HG02973 (cell line): ENCODE results near the gene MACF1.
"Not testable (repeated sequence)": the region's sequence is repeated elsewhere in the genome, so short reads cannot be mapped to it uniquely, and the experiment has no call there.

Experiments used
- ATAC-seq: cut with Tn5 transposase; IDR thresholded peaks from one replicate; pipeline ENCODE4 v1.9.1; 2021; ENCODE audit warnings: moderate library complexity; ENCODE audit not compliant: unreplicated experiment

The MACF1 gene

DNA sequence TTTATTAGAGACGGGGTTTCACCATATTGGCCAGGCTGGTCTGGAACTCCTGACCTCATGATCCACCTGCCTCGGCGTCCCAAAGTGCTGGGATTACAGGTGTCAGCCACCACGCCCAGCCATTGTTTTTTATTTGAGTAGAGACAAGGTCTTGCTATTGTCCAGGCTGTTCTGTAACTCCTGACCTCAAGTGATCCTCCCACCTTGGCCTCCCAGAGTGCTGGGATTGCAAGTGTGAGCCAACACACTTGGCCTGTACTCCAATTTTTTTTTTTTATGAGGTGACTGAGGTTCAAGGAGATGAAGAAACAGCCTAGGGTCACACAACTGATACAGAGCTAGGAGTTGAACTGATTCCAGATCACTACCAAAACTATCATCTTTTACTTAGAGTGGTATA, 245.5 kb downstream of the MACF1 start:
- ATAC-seq: not testable (repeated sequence)

DNA sequence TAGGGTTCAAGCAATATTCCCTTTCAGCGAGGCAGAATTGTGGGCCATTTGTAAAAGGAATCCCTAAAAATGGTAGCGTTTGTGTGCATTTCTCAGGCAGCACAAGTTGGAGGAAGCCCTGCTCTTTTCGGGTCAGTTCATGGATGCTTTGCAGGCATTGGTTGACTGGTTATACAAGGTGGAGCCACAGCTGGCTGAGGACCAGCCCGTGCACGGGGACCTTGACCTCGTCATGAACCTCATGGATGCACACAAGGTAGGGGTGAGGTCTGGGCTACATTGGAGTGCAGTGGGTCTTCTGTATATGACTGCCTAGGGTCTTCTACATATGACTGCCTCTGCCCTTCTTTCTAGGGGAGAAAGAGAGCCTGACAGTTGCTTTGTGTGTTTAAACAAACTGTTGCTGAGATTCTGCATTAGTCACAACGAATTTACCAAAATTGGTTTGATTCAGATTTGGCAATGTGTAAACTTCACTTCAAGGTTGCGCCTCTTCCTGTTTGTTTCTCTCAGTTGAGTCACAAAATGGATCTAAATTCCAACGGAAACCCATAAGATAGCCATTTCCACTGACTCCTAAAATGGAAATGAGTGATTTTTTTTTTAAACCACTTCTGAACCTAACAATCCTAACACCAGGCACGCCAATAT, 246.6 kb downstream of the MACF1 start:
- no peak for ATAC-seq

GRCh38 chr1:39452081-39452480, 247.6 kb downstream of the MACF1 start:
- ATAC-seq: no peak

- no peak for ATAC-seq
Measured at GRCh38 chr1:39452540-39452939, 248.0 kb downstream of the MACF1 start.

DNA sequence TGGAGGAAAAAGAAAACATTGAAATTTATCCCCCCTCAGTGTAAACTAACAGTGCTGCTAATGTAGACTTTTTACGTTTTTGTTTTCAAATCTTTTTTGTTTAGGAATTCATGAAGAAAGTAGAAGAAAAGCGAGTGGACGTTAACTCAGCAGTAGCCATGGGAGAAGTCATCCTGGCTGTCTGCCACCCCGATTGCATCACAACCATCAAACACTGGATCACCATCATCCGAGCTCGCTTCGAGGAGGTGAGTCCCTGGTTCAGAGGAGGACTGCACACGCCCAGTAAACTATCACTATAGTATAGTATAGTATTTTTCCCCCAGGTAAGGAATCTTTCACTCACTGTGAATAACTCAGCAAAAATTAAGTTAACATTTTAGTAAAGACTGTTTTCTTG, 249.1 kb downstream of the MACF1 start:
- ATAC-seq: no peak

DNA sequence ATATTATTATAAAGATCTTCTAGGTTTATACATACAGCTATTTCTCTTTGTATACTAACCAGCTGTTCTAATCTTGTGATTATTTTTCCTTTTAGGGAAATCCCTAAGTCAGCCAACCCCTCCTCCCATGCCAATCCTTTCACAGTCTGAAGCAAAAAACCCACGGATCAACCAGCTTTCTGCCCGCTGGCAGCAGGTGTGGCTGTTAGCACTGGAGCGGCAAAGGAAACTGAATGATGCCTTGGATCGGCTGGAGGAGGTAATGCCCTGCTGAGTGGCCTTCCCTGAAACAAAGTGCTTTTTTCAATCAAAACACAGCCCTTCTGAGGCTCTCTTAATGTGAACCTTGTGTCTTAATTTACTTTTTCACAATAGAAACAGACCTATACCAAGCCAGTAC, 254.5 kb downstream of the MACF1 start:
- no peak for ATAC-seq

GRCh38 chr1:39462074-39462473, 257.6 kb downstream of the MACF1 start:
- no peak for ATAC-seq

- no peak for ATAC-seq
Measured at GRCh38 chr1:39466413-39467107, 262.1 kb downstream of the MACF1 start.

- not testable (repeated sequence) for ATAC-seq
Measured at GRCh38 chr1:39467108-39467720, 262.7 kb downstream of the MACF1 start.

DNA sequence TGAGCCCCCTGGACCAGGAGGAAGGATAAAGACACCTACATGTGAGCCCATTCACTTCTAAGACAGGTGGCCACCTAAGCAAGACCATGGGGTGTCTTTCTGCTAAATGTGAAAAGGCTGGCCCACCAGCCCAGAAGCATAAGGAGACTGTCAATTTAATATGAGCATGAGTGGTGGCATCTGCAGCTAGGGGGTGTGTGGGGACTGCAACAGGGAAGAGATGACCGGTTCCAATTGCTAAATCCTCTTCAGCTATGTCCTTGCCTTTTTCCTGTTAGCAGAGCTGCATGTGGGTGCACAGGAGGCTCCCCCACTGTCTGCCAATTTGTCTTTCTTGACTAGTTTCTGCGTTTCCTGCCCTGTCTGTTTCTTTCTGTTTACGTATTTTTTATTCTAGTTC, 264.7 kb downstream of the MACF1 start:
- no peak for ATAC-seq

DNA sequence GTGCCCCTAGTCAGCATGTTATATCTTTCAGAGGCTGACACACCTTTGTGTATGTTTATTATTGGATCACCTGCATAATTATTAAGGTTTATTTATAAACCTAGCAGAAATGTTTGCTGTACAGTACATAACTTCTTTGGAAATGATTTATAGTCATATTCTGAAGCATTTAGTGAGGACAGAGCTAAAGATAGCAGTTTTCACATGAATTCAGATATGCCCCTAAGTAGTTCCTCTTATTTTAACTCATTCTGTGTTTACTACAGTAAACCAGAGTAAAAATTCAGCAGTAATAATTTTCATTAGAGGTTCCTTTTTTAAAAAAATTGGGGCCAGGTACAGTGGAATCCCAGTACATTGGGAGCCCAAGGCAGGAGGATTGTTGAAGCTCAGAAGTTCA, 265.5 kb downstream of the MACF1 start:
- no peak for ATAC-seq

- ATAC-seq: no peak
Measured at GRCh38 chr1:39472826-39473225, 268.3 kb downstream of the MACF1 start.

GRCh38 chr1:39473324-39473723, 268.8 kb downstream of the MACF1 start:
- no peak for ATAC-seq

- ATAC-seq: no peak
Measured at GRCh38 chr1:39474810-39475209, 270.3 kb downstream of the MACF1 start.

- not testable (repeated sequence) for ATAC-seq
Measured at GRCh38 chr1:39475551-39475950, 271.1 kb downstream of the MACF1 start.

- no peak for ATAC-seq
Measured at GRCh38 chr1:39478126-39478915, 273.8 kb downstream of the MACF1 start.

- no peak for ATAC-seq
Measured at GRCh38 chr1:39481289-39481688, 276.8 kb downstream of the MACF1 start.

- no peak for ATAC-seq
Measured at GRCh38 chr1:39483276-39483675, 278.8 kb downstream of the MACF1 start.

DNA sequence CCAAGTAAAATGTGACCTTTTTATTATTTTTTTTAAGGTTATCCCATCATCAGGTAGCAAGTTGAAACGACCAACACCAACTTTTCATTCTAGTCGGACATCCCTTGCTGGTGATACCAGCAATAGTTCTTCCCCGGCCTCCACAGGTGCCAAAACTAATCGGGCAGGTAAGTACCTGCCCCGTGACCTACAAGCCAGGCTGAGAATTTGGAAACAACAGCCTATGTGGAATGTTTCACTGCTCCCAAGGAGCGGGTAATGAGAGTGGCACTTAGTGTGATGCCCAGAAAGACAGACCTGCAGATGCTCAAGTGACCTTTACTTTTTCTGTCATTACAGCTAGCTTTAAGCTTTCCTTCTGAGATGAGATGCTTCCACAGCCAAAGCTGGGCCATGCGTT, 280.1 kb downstream of the MACF1 start:
- ATAC-seq: no peak

DNA sequence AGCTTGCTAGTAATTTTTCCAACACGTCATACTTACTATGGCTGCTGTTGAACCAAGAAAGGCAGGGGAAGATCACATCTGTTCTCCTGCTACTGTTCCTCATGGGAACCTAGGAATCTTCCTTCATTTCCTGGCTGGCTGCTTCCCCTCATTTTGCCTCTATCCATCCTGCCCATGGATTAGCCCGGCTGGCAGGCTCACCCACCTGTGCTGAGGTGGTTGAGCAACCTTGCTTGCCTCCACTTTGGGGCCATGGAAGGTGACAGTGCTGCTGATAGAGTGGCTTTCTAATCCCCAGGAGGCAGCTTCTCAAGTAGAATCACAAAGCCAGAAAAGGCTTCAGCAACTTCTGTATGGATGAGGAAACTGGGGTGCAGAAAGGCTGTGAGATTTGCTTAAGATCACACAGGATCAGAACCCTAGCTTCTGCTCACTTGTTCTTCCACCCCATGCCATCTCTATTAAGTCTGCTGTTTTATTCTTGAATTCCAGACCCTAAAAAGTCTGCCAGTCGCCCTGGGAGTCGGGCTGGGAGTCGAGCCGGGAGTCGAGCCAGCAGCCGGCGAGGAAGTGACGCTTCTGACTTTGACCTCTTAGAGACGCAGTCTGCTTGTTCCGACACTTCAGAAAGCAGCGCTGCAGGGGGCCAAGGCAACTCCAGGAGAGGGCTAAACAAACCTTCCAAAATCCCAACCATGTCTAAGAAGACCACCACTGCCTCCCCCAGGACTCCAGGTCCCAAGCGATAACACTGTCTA, 280.7 kb downstream of the MACF1 start:
- no peak for ATAC-seq

DNA sequence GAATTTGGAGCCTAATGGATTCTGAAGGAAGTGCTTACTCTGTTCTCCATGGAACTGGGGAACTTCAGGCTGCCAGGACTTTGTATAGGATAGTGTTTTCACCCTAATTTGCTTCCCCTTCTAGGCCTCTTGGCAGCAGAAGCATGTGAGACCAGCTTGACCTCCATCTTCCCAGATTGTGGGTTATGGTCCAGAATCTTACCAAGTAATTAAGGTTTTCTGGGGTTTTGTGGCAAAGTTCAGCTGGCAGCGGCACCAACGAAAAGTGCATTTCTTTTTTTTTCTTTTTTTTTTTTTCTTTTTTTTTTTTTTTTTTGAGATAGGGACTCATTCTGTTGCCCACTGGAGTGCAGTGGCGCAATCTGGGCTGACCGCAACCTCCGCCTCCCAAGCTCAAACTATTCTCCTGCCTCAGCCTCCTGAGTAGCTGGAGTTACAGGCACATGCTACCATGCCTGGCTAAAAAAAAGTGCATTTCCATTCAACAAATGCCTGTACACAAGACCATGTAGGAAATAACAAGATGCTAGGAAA, 283.6 kb downstream of the MACF1 start:
- no peak for ATAC-seq
